Measurements from ENCODE around the gene B3GAT3.
"Not testable (repeated sequence)": the region's sequence is repeated elsewhere in the genome, so short reads cannot be mapped to it uniquely, and the experiment has no call there.

DNA sequence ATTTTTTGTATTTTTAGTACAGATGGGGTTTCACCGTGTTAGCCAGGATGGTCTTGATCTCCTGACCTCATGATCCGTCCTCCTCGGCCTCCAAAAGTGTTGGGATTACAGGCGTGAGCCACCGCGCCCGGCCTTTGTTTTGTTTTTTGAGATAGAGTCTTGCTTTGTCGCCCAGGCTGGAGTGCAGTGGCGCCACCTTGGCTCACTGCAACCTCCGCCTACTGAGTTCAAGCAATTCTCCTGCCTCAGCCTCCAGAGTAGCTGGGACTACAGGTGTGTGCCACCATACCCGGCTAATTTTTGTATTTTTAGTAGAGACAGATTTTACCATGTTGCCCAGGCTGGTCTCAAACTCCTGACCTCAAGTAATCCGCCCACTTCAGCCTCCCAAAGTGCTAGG, 28.5 kb upstream of the B3GAT3 start:
- not testable (repeated sequence) for TF ChIP-seq ZNF174, ZBTB8A (tag by site-specific recombination; IDR thresholded peaks at IDR 0.05)
- TF ChIP-seq, protein P1, sequence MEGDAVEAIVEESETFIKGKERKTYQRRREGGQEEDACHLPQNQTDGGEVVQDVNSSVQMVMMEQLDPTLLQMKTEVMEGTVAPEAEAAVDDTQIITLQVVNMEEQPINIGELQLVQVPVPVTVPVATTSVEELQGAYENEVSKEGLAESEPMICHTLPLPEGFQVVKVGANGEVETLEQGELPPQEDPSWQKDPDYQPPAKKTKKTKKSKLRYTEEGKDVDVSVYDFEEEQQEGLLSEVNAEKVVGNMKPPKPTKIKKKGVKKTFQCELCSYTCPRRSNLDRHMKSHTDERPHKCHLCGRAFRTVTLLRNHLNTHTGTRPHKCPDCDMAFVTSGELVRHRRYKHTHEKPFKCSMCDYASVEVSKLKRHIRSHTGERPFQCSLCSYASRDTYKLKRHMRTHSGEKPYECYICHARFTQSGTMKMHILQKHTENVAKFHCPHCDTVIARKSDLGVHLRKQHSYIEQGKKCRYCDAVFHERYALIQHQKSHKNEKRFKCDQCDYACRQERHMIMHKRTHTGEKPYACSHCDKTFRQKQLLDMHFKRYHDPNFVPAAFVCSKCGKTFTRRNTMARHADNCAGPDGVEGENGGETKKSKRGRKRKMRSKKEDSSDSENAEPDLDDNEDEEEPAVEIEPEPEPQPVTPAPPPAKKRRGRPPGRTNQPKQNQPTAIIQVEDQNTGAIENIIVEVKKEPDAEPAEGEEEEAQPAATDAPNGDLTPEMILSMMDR (tag by site-specific recombination; IDR thresholded peaks at IDR 0.05) = 0 out of 2 replicates have a peak, but pooled peaks have one; percentile 18
- TF ChIP-seq, protein P2, sequence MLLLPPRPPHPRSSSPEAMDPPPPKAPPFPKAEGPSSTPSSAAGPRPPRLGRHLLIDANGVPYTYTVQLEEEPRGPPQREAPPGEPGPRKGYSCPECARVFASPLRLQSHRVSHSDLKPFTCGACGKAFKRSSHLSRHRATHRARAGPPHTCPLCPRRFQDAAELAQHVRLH (tag by site-specific recombination; IDR thresholded peaks at IDR 0.05) = not testable (repeated sequence)
